ELR (cell line): ENCODE results near the gene INSR.
"Not testable (repeated sequence)": the region's sequence is repeated elsewhere in the genome, so short reads cannot be mapped to it uniquely, and the experiment has no call there.

Source experiments
- DNase-seq: peaks from one replicate; pipeline ENCODE4 v3.0.0-alpha.2; 2015; ENCODE audit warnings: low read depth

The INSR gene

DNA sequence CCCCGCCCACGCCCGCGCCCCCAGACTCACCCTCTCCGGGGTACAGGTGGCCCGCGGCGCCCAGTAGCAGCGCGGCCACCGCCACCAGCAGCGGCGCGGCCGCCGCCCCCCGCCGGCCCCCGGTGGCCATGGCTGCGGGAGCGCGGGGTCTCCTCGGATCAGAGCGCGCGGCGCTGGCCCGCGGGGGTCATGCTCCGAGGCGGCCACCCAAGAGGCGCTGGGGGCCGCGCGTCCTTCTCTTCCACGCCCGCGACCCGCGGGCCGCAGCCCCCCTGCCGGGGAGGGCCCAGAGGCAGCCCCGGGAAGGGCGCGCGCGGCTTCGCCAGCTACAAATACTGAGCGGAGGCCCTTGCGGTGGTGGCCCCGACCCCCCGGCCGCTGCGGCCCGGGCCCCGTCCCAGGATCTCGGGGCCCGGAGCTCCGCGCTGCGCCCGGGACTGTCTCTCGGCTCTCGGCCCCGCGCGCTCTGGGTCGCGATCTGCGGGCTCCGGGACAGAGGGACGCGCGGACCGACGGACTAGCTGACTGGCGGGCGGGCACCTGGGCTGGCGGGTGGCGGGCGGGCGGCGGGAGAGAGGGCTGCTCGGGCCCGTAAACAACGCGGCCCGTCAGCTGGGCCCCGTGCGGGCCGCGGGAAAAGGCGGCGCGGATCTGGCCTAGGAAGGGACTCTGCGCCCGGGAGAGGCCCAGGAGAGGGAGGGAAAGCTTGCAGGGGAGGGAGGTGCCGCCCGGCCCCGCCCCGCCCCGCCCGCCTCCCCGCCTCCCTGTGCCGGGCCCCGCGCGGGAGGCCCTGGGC lies at the start of gene INSR:
Gene INSR, minus strand, starts transcription at position 653 of the 796 bp plus-strand sequence. Its CDS starts 523 bp downstream, at position 130.
- DNase-seq = peak; percentile 86

DNA sequence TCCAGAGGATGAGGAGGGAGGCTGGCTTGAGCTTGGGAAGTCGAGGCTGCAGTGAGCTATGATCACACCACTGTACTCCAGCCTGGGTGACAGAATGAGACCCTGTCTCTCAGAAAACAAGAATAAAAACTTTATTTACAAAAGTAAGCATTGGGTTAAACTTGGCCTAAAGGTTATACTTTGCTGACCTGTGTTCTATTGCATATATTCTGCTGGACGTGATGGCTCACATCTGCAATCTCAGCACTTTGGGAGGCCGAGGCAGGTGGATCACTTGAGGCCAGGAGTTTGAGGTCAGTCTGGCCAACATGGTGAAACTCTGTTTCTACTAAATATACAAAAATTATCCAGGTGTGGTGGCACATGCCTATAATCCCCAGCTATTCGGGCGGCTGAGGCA lies 47.9 kb upstream of the INSR start:
- DNase-seq = no peak

GRCh38 chr19:7340959-7341837 lies 47.0 kb upstream of the INSR start:
- DNase-seq = peak; percentile 76

- DNase-seq = no peak
These were observed 43.4 kb upstream of the INSR start for GRCh38 chr19:7337380-7338194.

- no peak for DNase-seq
These were observed 42.2 kb upstream of the INSR start for GRCh38 chr19:7336321-7336973.

GRCh38 chr19:7333198-7334118 lies 39.2 kb upstream of the INSR start:
- DNase-seq = peak; percentile 33

- DNase-seq = no peak
These were observed 37.2 kb upstream of the INSR start for GRCh38 chr19:7331446-7331845.

- no peak for DNase-seq
These were observed 34.4 kb upstream of the INSR start for GRCh38 chr19:7328647-7329046.

DNA sequence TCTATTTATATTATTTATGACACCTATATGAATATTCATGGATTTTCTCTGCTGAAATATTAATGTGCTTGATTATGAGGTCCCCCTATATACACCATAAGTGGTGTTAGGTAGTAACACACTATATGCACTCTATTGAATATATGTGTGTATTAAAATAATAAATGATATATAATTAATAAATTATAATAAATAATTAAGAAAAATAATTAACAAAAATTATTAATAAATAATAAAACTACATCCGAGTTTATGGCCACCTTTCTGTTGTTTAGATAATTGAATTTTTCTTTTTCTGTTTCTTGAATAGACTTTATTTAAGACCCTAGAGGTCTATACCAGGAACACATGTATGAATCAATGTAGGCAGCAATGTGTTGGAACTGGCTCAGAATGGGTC lies 33.6 kb upstream of the INSR start:
- DNase-seq = no peak

DNA sequence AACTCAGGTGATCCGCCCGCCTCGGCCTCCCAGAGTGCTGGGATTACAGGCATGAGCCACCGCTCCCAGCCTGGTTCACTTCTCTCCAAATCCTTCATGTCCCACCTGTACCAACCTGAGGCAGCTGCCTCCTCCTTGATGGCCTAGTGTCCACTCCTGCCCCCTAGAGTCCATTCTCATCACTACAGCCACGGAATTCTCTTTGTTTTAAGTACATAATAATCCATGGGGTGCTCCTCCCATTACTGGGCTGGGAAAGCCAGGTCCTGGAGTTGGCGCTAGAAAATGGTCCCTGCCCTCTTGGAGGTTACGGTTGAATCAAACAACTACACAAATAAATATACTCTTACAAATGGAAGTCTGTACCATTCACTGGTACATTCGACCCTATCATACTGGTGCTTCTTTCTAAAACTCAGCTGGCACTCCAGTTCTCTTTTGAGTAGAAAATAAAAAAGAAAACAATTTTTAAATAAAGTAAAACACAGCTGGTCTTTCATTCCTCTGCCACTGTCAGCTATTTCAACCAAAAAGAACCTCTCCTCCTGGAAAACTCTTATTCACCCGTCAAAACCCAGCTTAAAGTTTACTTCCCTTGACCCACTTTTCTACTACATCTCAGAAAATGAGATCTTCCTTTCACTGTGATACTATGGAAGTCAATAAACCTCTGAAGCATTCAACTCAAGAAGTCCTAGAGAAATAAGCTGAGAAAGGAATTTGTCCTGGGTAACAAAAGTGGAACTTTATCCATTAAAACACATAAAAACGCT lies 32.1 kb upstream of the INSR start:
- DNase-seq = peak; percentile 44

DNA sequence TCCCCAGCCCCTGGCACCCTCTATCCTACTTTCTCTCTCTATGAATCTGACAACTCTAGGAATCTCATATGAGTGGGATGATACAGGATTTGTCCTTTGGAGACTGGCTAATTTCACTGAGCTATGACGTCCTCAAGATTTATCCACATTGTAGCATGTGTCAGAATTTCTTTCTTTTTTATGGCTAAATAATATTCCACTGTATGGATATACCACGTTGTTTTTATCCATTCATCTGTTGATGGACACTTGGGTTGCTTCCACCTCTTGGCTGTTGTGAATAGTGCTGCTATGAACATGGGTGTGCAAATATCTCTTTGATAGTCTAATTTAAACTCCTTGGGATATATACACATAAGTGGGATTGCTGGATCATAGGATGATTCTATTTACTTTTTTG lies 24.0 kb upstream of the INSR start:
- no peak for DNase-seq

- no peak for DNase-seq
These were observed 18.6 kb upstream of the INSR start for GRCh38 chr19:7312816-7313215.

- DNase-seq = no peak
These were observed 17.7 kb upstream of the INSR start for GRCh38 chr19:7311911-7312310.

GRCh38 chr19:7308327-7308726 lies 14.1 kb upstream of the INSR start:
- not testable (repeated sequence) for DNase-seq

DNA sequence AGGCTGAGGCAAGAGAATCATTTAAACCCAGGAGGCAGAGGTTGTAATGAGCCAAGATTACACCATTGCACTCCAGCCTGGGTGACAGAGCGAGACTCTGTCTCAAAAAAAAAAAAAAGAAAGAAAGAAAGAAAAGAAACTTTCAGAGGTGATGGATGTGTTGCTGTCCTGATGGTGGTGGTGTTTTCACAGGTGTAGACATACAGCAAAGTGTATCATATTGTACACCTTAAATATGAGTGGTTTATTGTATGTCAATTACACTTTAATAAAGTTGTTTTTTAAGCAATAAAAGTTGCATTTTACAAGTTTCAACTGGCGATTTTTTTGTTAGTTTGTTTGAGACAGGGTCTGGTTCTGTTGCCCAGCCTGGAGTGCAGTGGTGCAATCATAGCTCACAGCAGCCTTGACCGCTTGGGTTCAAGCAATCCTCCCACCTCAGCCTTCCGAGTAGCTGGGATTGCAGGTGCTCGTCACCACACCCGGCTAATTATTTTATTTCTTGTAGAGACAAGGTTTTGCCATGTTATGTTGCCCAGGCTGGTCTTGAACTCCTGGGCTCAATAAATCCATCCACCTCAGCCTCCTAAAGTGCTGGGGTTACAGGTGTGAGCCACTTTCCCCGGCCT lies 13.5 kb upstream of the INSR start:
- no peak for DNase-seq

DNA sequence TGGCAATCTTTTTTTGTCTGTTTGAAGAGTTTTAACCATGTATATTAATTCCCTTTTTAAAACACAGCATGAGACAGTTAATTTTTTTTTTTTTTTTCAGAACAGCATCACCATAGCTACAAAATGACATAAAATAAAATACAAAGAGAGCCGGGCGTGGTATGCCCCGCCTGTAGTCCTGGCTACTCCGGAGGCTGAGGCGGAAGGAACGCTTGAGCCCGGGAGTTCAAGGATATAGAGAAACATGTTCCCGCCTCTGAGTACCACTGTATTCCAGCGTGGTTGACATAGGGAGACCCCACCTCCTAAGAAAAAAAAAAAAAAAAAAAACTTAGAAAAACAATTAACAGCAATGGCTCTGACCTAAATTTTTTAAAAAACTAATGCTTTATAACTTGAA lies 10.0 kb upstream of the INSR start:
- DNase-seq = no peak

- DNase-seq = no peak
These were observed 9.3 kb upstream of the INSR start for GRCh38 chr19:7303470-7303869.

- DNase-seq = no peak
These were observed 7.3 kb upstream of the INSR start for GRCh38 chr19:7301525-7301924.

- DNase-seq = no peak
These were observed 3.5 kb upstream of the INSR start for GRCh38 chr19:7297742-7298141.
